IMR-90 (cell line): ENCODE measurements around the gene SSX2B. TPM values are rescaled to one million over a fixed set of nuclear protein-coding genes. Genes with fewer than 3 reads are reported as not detected.
"Not testable (repeated sequence)": the region's sequence is repeated elsewhere in the genome, so short reads cannot be mapped to it uniquely, and the experiment has no call there.

Experiments
- ATAC-seq: fragments of 200-7000 bp; cut with Tn5 transposase; 2 replicates; pipeline ENCODE4 v1.9.1; 2020; ENCODE audit warnings: low read depth, mild to moderate bottlenecking, moderate library complexity
- BruUV-seq: library from RNA; stranded (reverse); fragments of 400-500 nt; replicated peaks from 2 replicates; lab custom pipeline; 2021; lab: Mats Ljungman, UMichigan
- CTCF ChIA-PET: fragments of 300-600 bp; formaldehyde crosslinking; extraction: SDS; loops from one replicate; lab custom pipeline; 2021; ENCODE audit warnings: antibody characterized with exemption; lab: Yijun Ruan, JAX
- POLR2A ChIA-PET: fragments of 300-600 bp; sonication (Branson Sonifier 250); formaldehyde crosslinking; loops from one replicate; lab custom pipeline; 2022; ENCODE audit warnings: antibody characterized with exemption; ENCODE audit not compliant: unreplicated experiment; lab: Charles Lee
- DNase-seq: peaks from one replicate; pipeline ENCODE4 v3.0.0; 2013
- H2AFZ ChIP-seq: replicated peaks from 2 replicates; pipeline ENCODE3; 2013; ENCODE audit warnings: low read length, mild to moderate bottlenecking; ENCODE audit not compliant: poor library complexity
- H2AK5ac ChIP-seq: 2 replicates; pipeline ENCODE4 v1.6.1; 2013; ENCODE audit warnings: low read depth, low read length, inconsistent platforms
- H2AK9ac ChIP-seq: replicated peaks from 2 replicates; pipeline ENCODE3; 2013; ENCODE audit warnings: mild to moderate bottlenecking, low read depth, low read length, moderate library complexity; ENCODE audit not compliant: poor library complexity
- H2BK120ac ChIP-seq: 2 replicates; pipeline ENCODE4 v1.6.1; 2013; ENCODE audit warnings: low read depth, low read length, inconsistent platforms
- H2BK15ac ChIP-seq: 3 replicates; pipeline ENCODE4 v1.6.1; 2013; ENCODE audit warnings: low read depth, low read length, inconsistent platforms
- H2BK20ac ChIP-seq: 2 replicates; pipeline ENCODE4 v1.6.1; 2013; ENCODE audit warnings: low read depth, mild to moderate bottlenecking, inconsistent platforms, low read length, moderate library complexity
- H2BK5ac ChIP-seq: 2 replicates; pipeline ENCODE4 v1.6.1; 2013; ENCODE audit warnings: mild to moderate bottlenecking, low read depth, low read length, inconsistent platforms; ENCODE audit not compliant: poor library complexity, severe bottlenecking
- H3K14ac ChIP-seq: replicated peaks from 2 replicates; pipeline ENCODE4 v1.6.1; 2013; ENCODE audit warnings: low read depth, low read length, inconsistent platforms
- H3K18ac ChIP-seq: 2 replicates; pipeline ENCODE4 v1.6.1; 2013; ENCODE audit warnings: low read depth, low read length, control low read depth
- H3K23ac ChIP-seq: 2 replicates; pipeline ENCODE4 v1.6.1; 2013; ENCODE audit warnings: low read depth, low read length, inconsistent platforms
- H3K27ac ChIP-seq: 2 replicates; pipeline ENCODE4 v1.5.1; 2013; ENCODE audit warnings: mild to moderate bottlenecking, control low read depth, low read length; ENCODE audit not compliant: insufficient read depth
- H3K27me3 ChIP-seq: 2 replicates; pipeline ENCODE4 v1.6.1; 2013; ENCODE audit warnings: low read length; ENCODE audit not compliant: control insufficient read depth, insufficient read depth
- H3K36me3 ChIP-seq: 2 replicates; pipeline ENCODE4 v1.6.1; 2013; ENCODE audit warnings: low read length, mixed read lengths; ENCODE audit not compliant: control insufficient read depth, insufficient read depth
- H3K4ac ChIP-seq: 2 replicates; pipeline ENCODE4 v1.6.1; 2013; ENCODE audit warnings: low read depth, low read length, inconsistent platforms
- H3K4me1 ChIP-seq: 2 replicates; pipeline ENCODE4 v1.6.1; 2013; ENCODE audit warnings: low read length, mixed read lengths; ENCODE audit not compliant: control insufficient read depth, insufficient read depth
- H3K4me2 ChIP-seq: 2 replicates; pipeline ENCODE4 v1.6.1; 2013; ENCODE audit warnings: low read depth, mild to moderate bottlenecking, control low read depth, low read length, moderate library complexity
- H3K4me3 ChIP-seq: 2 replicates; pipeline ENCODE4 v1.5.1; 2013; ENCODE audit warnings: low read depth, mild to moderate bottlenecking, control low read depth, low read length, moderate library complexity; ENCODE audit not compliant: insufficient read depth
- H3K56ac ChIP-seq: 2 replicates; pipeline ENCODE4 v1.6.1; 2013; ENCODE audit warnings: low read length, inconsistent platforms; ENCODE audit not compliant: insufficient read depth; ENCODE audit errors: extremely low read depth
- H3K79me1 ChIP-seq, 2 experiments: 2 replicates each; pipeline ENCODE4 v1.6.1; 2013; ENCODE audit warnings: low read length in 2 of 2, inconsistent platforms in 1 of 2, low read depth in 1 of 2
- H3K9ac ChIP-seq: 2 replicates; pipeline ENCODE4 v1.6.1; 2013; ENCODE audit warnings: low read depth, low read length, control low read depth
- H3K9me1 ChIP-seq: 2 replicates; pipeline ENCODE4 v1.6.1; 2013; ENCODE audit warnings: low read length, inconsistent platforms; ENCODE audit not compliant: insufficient read depth
- H3K9me3 ChIP-seq: 2 replicates; pipeline ENCODE4 v1.6.1; 2013; ENCODE audit warnings: low read length; ENCODE audit not compliant: control insufficient read depth, insufficient read depth
- H4K20me1 ChIP-seq: 2 replicates; pipeline ENCODE4 v1.6.1; 2013; ENCODE audit warnings: low read length, inconsistent platforms; ENCODE audit not compliant: insufficient read depth
- H4K5ac ChIP-seq: 2 replicates; pipeline ENCODE4 v1.6.1; 2013; ENCODE audit warnings: mild to moderate bottlenecking, low read depth, low read length, control low read depth
- H4K8ac ChIP-seq, 2 experiments: 2 replicates each; pipeline ENCODE4 v1.6.1; 2013; ENCODE audit warnings: low read depth in 2 of 2, low read length in 2 of 2, control low read depth in 1 of 2, inconsistent platforms in 1 of 2
- H4K91ac ChIP-seq: 2 replicates; pipeline ENCODE4 v1.6.1; 2013; ENCODE audit warnings: low read depth, low read length, inconsistent platforms; ENCODE audit not compliant: insufficient read depth
- WGBS, 2 experiments: methylation state at CpG; one replicate each; pipeline versions ENCODE4 v1.1.5 to v1.1.7; 2013; ENCODE audit warnings: missing lambda C conversion rate in 2 of 2; ENCODE audit not compliant: insufficient read length in 1 of 2; ENCODE audit errors: extremely low coverage in 2 of 2; 5-methylcytosine and 5-hydroxymethylcytosine counted together
- dilution Hi-C: fragments of 300-500 bp; cut with HindIII; formaldehyde crosslinking; loops from one replicate; pipeline ENCODE4 v1.14.3; 2018; ENCODE audit warnings: low sequenced_read_pairs; ENCODE audit not compliant: unreplicated experiment
- in situ Hi-C: fragments of 300-500 bp; cut with MboI; formaldehyde crosslinking; loops from 3 replicates; pipeline ENCODE4 v1.14.3; 2019; ENCODE audit warnings: low sequenced_read_pairs, inconsistent platforms, mixed read lengths
- intact Hi-C: fragments of 100-400 bp; cut with micrococcal nuclease; formaldehyde crosslinking; loops from 2 replicates; pipeline ENCODE4 v1.10.0; 2022
- polyA plus RNA-seq, 3 experiments: library from polyadenylated mRNA; depleted of rRNA; stranded (reverse); fragments of >200 nt; gene quantifications; 2 replicates each; pipeline ENCODE4 v1.2.3, GENCODE V29; 2012; ENCODE audit warnings: low replicate concordance in 1 of 3
- total RNA-seq: library from RNA; depleted of rRNA; stranded (reverse); fragments of >200 nt; gene quantifications from 2 replicates; pipeline ENCODE4 v1.2.3, GENCODE V29; 2012

SSX2B gene
- total and polyA plus RNA-seq, 2 of the 4 experiments (the other 2 are of a cell fraction), result not detected

GRCh38 chrX:52797327-52797726 is 46.3 kb downstream of the SSX2B start, which contains the start of gene SPANXN5:
Gene SPANXN5, minus strand, starts transcription at chrX:52797427. Its CDS starts 79 bp downstream, at chrX:52797348.
- H3K23ac ChIP-seq, H4K91ac ChIP-seq, H3K4me2 ChIP-seq, dilution Hi-C loops, H2AFZ ChIP-seq, H3K79me1 ChIP-seq, H2AK5ac ChIP-seq, DNase-seq, H3K18ac ChIP-seq, H2AK9ac ChIP-seq, H3K27ac ChIP-seq, in situ Hi-C loops, H2BK20ac ChIP-seq, H4K8ac ChIP-seq, H3K4me1 ChIP-seq, H3K14ac ChIP-seq, H3K9ac ChIP-seq, H4K20me1 ChIP-seq, H2BK15ac ChIP-seq, H3K27me3 ChIP-seq, H3K4me3 ChIP-seq, H3K56ac ChIP-seq, H3K9me3 ChIP-seq, H2BK120ac ChIP-seq, CTCF ChIA-PET, H3K4ac ChIP-seq, H3K36me3 ChIP-seq, POLR2A ChIA-PET, H3K9me1 ChIP-seq, BruUV-seq, H2BK5ac ChIP-seq, ATAC-seq, intact Hi-C loops, H4K5ac ChIP-seq: not testable (repeated sequence)
- WGBS, 2 experiments, result no CpG with 5 or more reads among the region's 2 CpGs

DNA sequence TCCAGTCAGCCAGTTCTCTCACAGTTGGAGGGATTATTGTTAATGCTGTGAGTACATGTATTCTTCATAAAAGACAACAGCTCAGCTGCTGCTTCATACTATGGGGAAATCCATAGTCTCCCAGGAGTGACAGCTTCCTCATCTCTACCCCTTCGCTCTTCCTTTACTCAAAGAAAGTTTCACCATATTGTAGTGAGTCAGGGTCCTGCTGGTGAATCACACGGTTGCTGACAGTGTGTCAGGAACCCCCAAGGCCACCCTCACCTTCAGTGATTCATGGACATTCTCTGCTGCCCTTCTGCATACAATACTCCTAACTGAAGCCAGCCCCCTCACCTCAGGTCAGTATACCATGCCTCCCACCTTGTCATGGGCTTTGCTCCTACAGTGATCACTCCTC is 53.8 kb downstream of the SSX2B start:
- H3K18ac ChIP-seq, H4K20me1 ChIP-seq, H2AK9ac ChIP-seq, H3K4ac ChIP-seq, H3K56ac ChIP-seq, dilution Hi-C loops, H3K4me3 ChIP-seq, H2BK20ac ChIP-seq, H3K9ac ChIP-seq, H3K9me1 ChIP-seq, H3K36me3 ChIP-seq, H4K5ac ChIP-seq, H2BK120ac ChIP-seq, POLR2A ChIA-PET, intact Hi-C loops, H3K4me2 ChIP-seq, H3K4me1 ChIP-seq, H3K27me3 ChIP-seq, CTCF ChIA-PET, DNase-seq, H4K91ac ChIP-seq, H2BK5ac ChIP-seq, ATAC-seq, H2AFZ ChIP-seq, H4K8ac ChIP-seq, H2BK15ac ChIP-seq, BruUV-seq, H3K27ac ChIP-seq, in situ Hi-C loops, H3K14ac ChIP-seq, H3K23ac ChIP-seq, H3K79me1 ChIP-seq, H2AK5ac ChIP-seq, H3K9me3 ChIP-seq: not testable (repeated sequence)
- no CpG with 5 or more reads among the region's 2 CpGs for WGBS, 2 experiments
